GM23338 (cell line): Measurements from ENCODE around the gene EPHA6. TPM values are rescaled to one million over a fixed set of nuclear protein-coding genes. Genes with fewer than 3 reads are reported as not detected.

Experiments used
- ATAC-seq: fragments of 200-7000 bp; cut with Tn5 transposase; 3 replicates; pipeline ENCODE4 v1.9.1; 2020
- DNase-seq: peaks from one replicate; pipeline ENCODE4 v3.0.0-alpha.2; 2015; ENCODE audit warnings: low spot score
- H2AFZ ChIP-seq: fragments of 200-600 bp; sonication (generic); 2 replicates; pipeline ENCODE4 v1.8.0; 2016; ENCODE audit warnings: antibody characterized with exemption, mild to moderate bottlenecking, moderate library complexity
- H3F3A ChIP-seq: fragments of 200-600 bp; sonication (generic); replicated peaks from 2 replicates; pipeline ENCODE4 v1.8.0; 2017; ENCODE audit warnings: antibody characterized with exemption, mixed run types, low read depth
- H3K27ac ChIP-seq: fragments of 200-600 bp; sonication (generic); 2 replicates; pipeline ENCODE4 v1.6.1; 2016; ENCODE audit warnings: low read depth
- H3K27me3 ChIP-seq: fragments of 200-600 bp; sonication (generic); 2 replicates; pipeline ENCODE4 v1.8.0; 2016; ENCODE audit warnings: mild to moderate bottlenecking, mixed run types, moderate library complexity; ENCODE audit not compliant: insufficient read depth
- H3K36me3 ChIP-seq: fragments of 200-600 bp; sonication (generic); 2 replicates; pipeline ENCODE4 v1.8.0; 2016; ENCODE audit warnings: mild to moderate bottlenecking; ENCODE audit not compliant: insufficient read depth
- H3K4me1 ChIP-seq: fragments of 200-600 bp; sonication (generic); 2 replicates; pipeline ENCODE4 v1.8.0; 2016; ENCODE audit warnings: mild to moderate bottlenecking, moderate library complexity; ENCODE audit not compliant: insufficient read depth
- H3K4me2 ChIP-seq: fragments of 200-600 bp; sonication (generic); 2 replicates; pipeline ENCODE4 v1.7.1; 2017; ENCODE audit warnings: mixed run types
- H3K4me3 ChIP-seq: fragments of 200-600 bp; sonication (generic); 2 replicates; pipeline ENCODE4 v1.6.1; 2016; ENCODE audit warnings: mixed run types
- H3K79me2 ChIP-seq: fragments of 200-600 bp; sonication (generic); replicated peaks from 2 replicates; pipeline ENCODE4 v1.8.0; 2017; ENCODE audit warnings: mild to moderate bottlenecking; ENCODE audit not compliant: insufficient read depth
- H3K9me2 ChIP-seq: fragments of 200-600 bp; sonication (generic); 2 replicates; pipeline ENCODE4 v1.8.0; 2017; ENCODE audit not compliant: insufficient read depth
- H4K20me1 ChIP-seq: fragments of 200-600 bp; sonication (generic); replicated peaks from 2 replicates; pipeline ENCODE4 v1.8.0; 2017; ENCODE audit warnings: mild to moderate bottlenecking; ENCODE audit not compliant: insufficient read depth
- H3K27ac Mint-ChIP-seq: 2 replicates; pipeline ENCODE4 v1.8.0; 2020; ENCODE audit warnings: inconsistent platforms, mild to moderate bottlenecking, moderate library complexity, mixed read lengths
- H3K27me3 Mint-ChIP-seq: 3 replicates; pipeline ENCODE4 v1.8.0; 2022; ENCODE audit warnings: low read depth, mild to moderate bottlenecking, moderate library complexity, mixed read lengths, inconsistent platforms; ENCODE audit not compliant: insufficient read depth, poor library complexity
- H3K36me3 Mint-ChIP-seq: 3 replicates; pipeline ENCODE4 v1.8.0; 2021; ENCODE audit warnings: low read depth, mild to moderate bottlenecking, inconsistent platforms, moderate library complexity, mixed read lengths
- H3K4me1 Mint-ChIP-seq: 3 replicates; pipeline ENCODE4 v1.8.0; 2020; ENCODE audit warnings: mild to moderate bottlenecking, inconsistent platforms, mixed read lengths
- H3K4me3 Mint-ChIP-seq: 3 replicates; pipeline ENCODE4 v1.8.0; 2021; ENCODE audit warnings: moderate library complexity, mild to moderate bottlenecking, inconsistent platforms, mixed read lengths
- H3K9me3 Mint-ChIP-seq: 3 replicates; pipeline ENCODE4 v1.8.0; 2020; ENCODE audit warnings: moderate library complexity, mild to moderate bottlenecking, inconsistent platforms, mixed read lengths
- CREB1 ChIP-seq: fragments of 250-450 bp; sonication (Bioruptor Pico); IDR thresholded peaks from 2 replicates; pipeline ENCODE4 v1.5.0; 2020; ENCODE audit warnings: low read depth, mild to moderate bottlenecking, moderate library complexity
- CTCF ChIP-seq, 2 experiments: fragments of 200-600 bp in 1 of 2; sonication (generic) in 1 of 2; conservative IDR thresholded peaks; 2 replicates each; pipeline versions ENCODE4 v1.5.1 to v1.6.1; 2016 to 2017; ENCODE audit warnings: antibody characterized with exemption in 2 of 2, low read depth in 2 of 2, mild to moderate bottlenecking in 2 of 2, moderate library complexity in 1 of 2
- ETS1 ChIP-seq: IDR thresholded peaks from 2 replicates; pipeline ENCODE4 v1.6.1; 2016; ENCODE audit warnings: antibody characterized with exemption
- EZH2 ChIP-seq: fragments of 200-600 bp; sonication (generic); IDR thresholded peaks from one replicate; pipeline ENCODE4 v1.8.0; 2017; ENCODE audit warnings: antibody characterized with exemption, mild to moderate bottlenecking, low read depth; ENCODE audit not compliant: unreplicated experiment
- EZH2phosphoT487 ChIP-seq: fragments of 200-600 bp; sonication (generic); IDR thresholded peaks from one replicate; pipeline ENCODE4 v1.8.1; 2018; ENCODE audit warnings: antibody characterized with exemption; ENCODE audit not compliant: unreplicated experiment
- JUNB ChIP-seq: IDR thresholded peaks from one replicate; pipeline ENCODE4 v1.6.1; 2016; ENCODE audit warnings: antibody characterized with exemption; ENCODE audit not compliant: unreplicated experiment
- NANOG ChIP-seq: IDR thresholded peaks from 2 replicates; pipeline ENCODE4 v1.6.1; 2016; ENCODE audit warnings: antibody characterized with exemption, borderline replicate concordance
- POLR2AphosphoS5 ChIP-seq: IDR thresholded peaks from 2 replicates; pipeline ENCODE4 v1.6.1; 2016; ENCODE audit warnings: antibody characterized with exemption, low read depth
- REST ChIP-seq: IDR thresholded peaks from one replicate; pipeline ENCODE4 v1.6.1; 2018; ENCODE audit warnings: antibody characterized with exemption; ENCODE audit not compliant: unreplicated experiment
- STAT1 ChIP-seq: IDR thresholded peaks from one replicate; pipeline ENCODE4 v1.6.1; 2016; ENCODE audit warnings: antibody characterized with exemption; ENCODE audit not compliant: unreplicated experiment
- ZNF114 ChIP-seq: fragments of 250-450 bp; sonication (Bioruptor Pico); IDR thresholded peaks from 2 replicates; pipeline ENCODE4 v1.5.0; 2020; ENCODE audit warnings: mild to moderate bottlenecking, moderate library complexity
- ZNF331 ChIP-seq: fragments of 250-450 bp; sonication (Bioruptor Pico); IDR thresholded peaks from 2 replicates; pipeline ENCODE4 v1.5.0; 2020; ENCODE audit warnings: low read depth, mild to moderate bottlenecking, moderate library complexity
- ZNF462 ChIP-seq: fragments of 250-450 bp; sonication (Bioruptor Pico); IDR thresholded peaks from 2 replicates; pipeline ENCODE4 v1.5.0; 2020; ENCODE audit warnings: mild to moderate bottlenecking, moderate library complexity
- polyA plus RNA-seq: library from polyadenylated mRNA; unstranded; fragments of >200 nt; fragmentation: Nextera tagmentation; extraction: Ambion mirVana; gene quantifications from 2 replicates; pipeline ENCODE4 v1.2.1, GENCODE V29; 2016
- total RNA-seq: library from RNA; depleted of rRNA; stranded (reverse); fragments of >200 nt; shearing (Covaris generic); gene quantifications from 2 replicates; pipeline ENCODE4 v1.2.3, GENCODE V29; 2014

Gene EPHA6
- total and polyA plus RNA-seq, 2 experiments from 2014 or later, result 0.37 to 2.6 TPM

GRCh38 chr3:97579365-97579764, 765.0 kb downstream of the EPHA6 start:
- H4K20me1 ChIP-seq, result no peaks in the 10 kb centered on the region
- Mint-ChIP-seq H3K4me3 (no peak overlapping the region), H3K4me1 (no peaks in the 10 kb centered on the region), H3K36me3 (no peaks in the 10 kb centered on the region), H3K27ac (no peak overlapping the region), H3K9me3 (no peaks in the 10 kb centered on the region), H3K27me3 (no peaks in the 10 kb centered on the region)
- H3K4me3 ChIP-seq, result no peak overlapping the region
- no peak overlapping the region for H3K27ac ChIP-seq
- no peaks in the 10 kb centered on the region for H3K79me2 ChIP-seq
- H3K4me1 ChIP-seq, result no peaks in the 10 kb centered on the region
- H3F3A ChIP-seq, result no peaks in the 10 kb centered on the region
- no peak for TF ChIP-seq ZNF331 (CRISPR knock-in tag)
- TF ChIP-seq NANOG, result no peak
- TF ChIP-seq ZNF462 (CRISPR knock-in tag), result no peak
- TF ChIP-seq EZH2phosphoT487, result no peak
- no peak for TF ChIP-seq ETS1
- no peak for TF ChIP-seq CTCF (conservative IDR thresholded peaks at IDR 0.05; ENCODE audit: low read depth in 2 of 2)
- no peak for TF ChIP-seq REST
- no peak for TF ChIP-seq CREB1 (CRISPR knock-in tag)
- TF ChIP-seq POLR2AphosphoS5, result no peak
- no peak for TF ChIP-seq STAT1
- TF ChIP-seq ZNF114, result no peak
- no peak for TF ChIP-seq EZH2
- TF ChIP-seq JUNB, result no peak
- no peak overlapping the region for H2AFZ ChIP-seq
- H3K27me3 ChIP-seq, result no peaks in the 10 kb centered on the region
- no peaks in the 10 kb centered on the region for H3K9me2 ChIP-seq
- no peak overlapping the region for H3K4me2 ChIP-seq
- H3K36me3 ChIP-seq, result no peaks in the 10 kb centered on the region
- DNase-seq, result no peak
- no peak for ATAC-seq
